Hepatocyte (in vitro differentiated cells): ENCODE measurements around the gene NPLOC4. TPM values are rescaled to one million over a fixed set of nuclear protein-coding genes. Genes with fewer than 3 reads are reported as not detected.
A peak's percentile ranks its signal among the peaks of the same experiment; 100 is the strongest.

Experiments used
- DNase-seq: peaks from one replicate; pipeline ENCODE4 v3.0.0-alpha.2; 2016; ENCODE audit warnings: low spot score
- H2AFZ ChIP-seq: fragments of 200-600 bp; sonication (generic); 2 replicates; pipeline ENCODE4 v1.6.0; 2016; ENCODE audit warnings: antibody characterized with exemption, mild to moderate bottlenecking
- H3K27ac ChIP-seq: fragments of 200-600 bp; sonication (generic); 2 replicates; pipeline ENCODE4 v1.5.1; 2016; ENCODE audit warnings: mild to moderate bottlenecking
- H3K27me3 ChIP-seq: fragments of 200-600 bp; sonication (generic); 2 replicates; pipeline ENCODE4 v1.6.1; 2016
- H3K36me3 ChIP-seq: fragments of 200-600 bp; sonication (generic); replicated peaks from 2 replicates; pipeline ENCODE4 v1.5.1; 2016; ENCODE audit warnings: low read depth; ENCODE audit not compliant: insufficient read depth
- H3K4me1 ChIP-seq: fragments of 200-600 bp; sonication (generic); 2 replicates; pipeline ENCODE4 v1.5.1; 2016; ENCODE audit warnings: mild to moderate bottlenecking, moderate library complexity; ENCODE audit not compliant: insufficient read depth
- H3K4me2 ChIP-seq: fragments of 200-600 bp; sonication (generic); 2 replicates; pipeline ENCODE4 v1.6.0; 2016
- H3K4me3 ChIP-seq: fragments of 200-600 bp; sonication (generic); 2 replicates; pipeline ENCODE4 v1.5.1; 2016; ENCODE audit warnings: mild to moderate bottlenecking
- H3K79me2 ChIP-seq: fragments of 200-600 bp; sonication (generic); 2 replicates; pipeline ENCODE4 v1.6.0; 2017; ENCODE audit warnings: mild to moderate bottlenecking
- H3K9me2 ChIP-seq: fragments of 200-600 bp; sonication (generic); replicated peaks from 2 replicates; pipeline ENCODE4 v1.6.0; 2017; ENCODE audit warnings: mild to moderate bottlenecking; ENCODE audit not compliant: insufficient read depth
- H3K9me3 ChIP-seq: fragments of 200-600 bp; sonication (generic); 2 replicates; pipeline ENCODE4 v1.5.1; 2016; ENCODE audit warnings: low read depth, mild to moderate bottlenecking
- H4K20me1 ChIP-seq: fragments of 200-600 bp; sonication (generic); 2 replicates; pipeline ENCODE4 v1.6.0; 2016; ENCODE audit warnings: mild to moderate bottlenecking; ENCODE audit not compliant: insufficient read depth, poor library complexity, severe bottlenecking
- EZH2 ChIP-seq: fragments of 200-600 bp; sonication (generic); IDR thresholded peaks from 2 replicates; pipeline ENCODE4 v1.6.1; 2016; ENCODE audit warnings: antibody characterized with exemption, mild to moderate bottlenecking, borderline replicate concordance
- EZH2phosphoT487 ChIP-seq: fragments of 200-600 bp; sonication (generic); IDR thresholded peaks from one replicate; pipeline ENCODE4 v1.6.1; 2018; ENCODE audit warnings: antibody characterized with exemption, mild to moderate bottlenecking, low read depth, moderate library complexity; ENCODE audit not compliant: unreplicated experiment, severe bottlenecking
- WGBS: methylation state at CpG from one replicate; pipeline ENCODE4 v1.1.6; 2016; ENCODE audit warnings: low lambda C conversion rate; ENCODE audit errors: missing lambda C conversion rate; 5-methylcytosine and 5-hydroxymethylcytosine counted together
- polyA plus RNA-seq: library from polyadenylated mRNA; unstranded; fragments of >200 nt; fragmentation: Nextera tagmentation; extraction: Ambion mirVana; gene quantifications from 2 replicates; pipeline ENCODE4 v1.2.1, GENCODE V29; 2016
- total RNA-seq: library from RNA; depleted of rRNA; stranded (reverse); fragments of >200 nt; gene quantifications from 2 replicates; pipeline ENCODE4 v1.2.3, GENCODE V29; 2014
- TF ChIP-seq, protein P1 (sequence below): fragments of 200-600 bp; sonication (generic); IDR thresholded peaks from 2 replicates; pipeline ENCODE4 v1.5.1; 2016; ENCODE audit warnings: antibody characterized with exemption, mild to moderate bottlenecking; ENCODE audit not compliant: poor library complexity

Gene NPLOC4
- total and polyA plus RNA-seq, 2 experiments from 2014 or later, result 53.7 to 54.6 TPM

DNA sequence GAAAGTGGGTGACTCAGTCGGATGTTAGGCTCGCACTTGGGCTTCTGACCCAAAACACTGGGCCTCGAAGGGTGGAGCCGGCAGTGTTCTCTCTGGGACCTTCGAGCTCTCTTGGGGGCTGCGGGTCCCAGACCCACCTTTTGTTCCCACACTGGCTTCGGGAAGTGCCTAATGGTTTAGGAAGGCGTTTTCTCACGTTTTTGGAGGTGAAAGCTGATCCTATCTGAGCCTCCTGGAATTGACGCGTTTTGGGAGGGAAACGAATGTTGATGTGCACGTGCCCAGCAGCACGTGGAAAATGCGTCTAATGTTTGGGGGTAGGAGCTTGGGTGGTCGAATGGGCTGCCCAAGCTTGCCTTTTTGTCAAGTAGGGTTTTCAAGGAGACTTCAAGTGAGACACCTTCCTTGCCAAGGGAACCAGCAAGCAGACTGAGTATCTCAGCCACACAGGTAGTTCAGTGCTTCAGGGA, 47.6 kb upstream of the NPLOC4 start:
- 20% methylated on average over 16 of the region's 16 CpGs for WGBS
- peak overlapping the region; percentile 47 for H3K27ac ChIP-seq
- DNase-seq, result no peak
- H3K4me1 ChIP-seq, result peaks cover 18% of the 10 kb centered on the region
- no peak overlapping the region for H2AFZ ChIP-seq
- no peaks in the 10 kb centered on the region for H3K27me3 ChIP-seq
- peak overlapping the region; percentile 93 for H3K4me2 ChIP-seq
- no peaks in the 10 kb centered on the region for H3K36me3 ChIP-seq
- no peaks in the 10 kb centered on the region for H3K9me3 ChIP-seq
- no peaks in the 10 kb centered on the region for H3K9me2 ChIP-seq
- TF ChIP-seq, protein P1, sequence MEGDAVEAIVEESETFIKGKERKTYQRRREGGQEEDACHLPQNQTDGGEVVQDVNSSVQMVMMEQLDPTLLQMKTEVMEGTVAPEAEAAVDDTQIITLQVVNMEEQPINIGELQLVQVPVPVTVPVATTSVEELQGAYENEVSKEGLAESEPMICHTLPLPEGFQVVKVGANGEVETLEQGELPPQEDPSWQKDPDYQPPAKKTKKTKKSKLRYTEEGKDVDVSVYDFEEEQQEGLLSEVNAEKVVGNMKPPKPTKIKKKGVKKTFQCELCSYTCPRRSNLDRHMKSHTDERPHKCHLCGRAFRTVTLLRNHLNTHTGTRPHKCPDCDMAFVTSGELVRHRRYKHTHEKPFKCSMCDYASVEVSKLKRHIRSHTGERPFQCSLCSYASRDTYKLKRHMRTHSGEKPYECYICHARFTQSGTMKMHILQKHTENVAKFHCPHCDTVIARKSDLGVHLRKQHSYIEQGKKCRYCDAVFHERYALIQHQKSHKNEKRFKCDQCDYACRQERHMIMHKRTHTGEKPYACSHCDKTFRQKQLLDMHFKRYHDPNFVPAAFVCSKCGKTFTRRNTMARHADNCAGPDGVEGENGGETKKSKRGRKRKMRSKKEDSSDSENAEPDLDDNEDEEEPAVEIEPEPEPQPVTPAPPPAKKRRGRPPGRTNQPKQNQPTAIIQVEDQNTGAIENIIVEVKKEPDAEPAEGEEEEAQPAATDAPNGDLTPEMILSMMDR, result no peak
- TF ChIP-seq EZH2, result no peak
- TF ChIP-seq EZH2phosphoT487, result no peak
- H4K20me1 ChIP-seq, result peaks cover 15% of the 10 kb centered on the region
- H3K79me2 ChIP-seq, result peaks cover 65% of the 10 kb centered on the region
- peak overlapping the region; percentile 56 for H3K4me3 ChIP-seq

DNA sequence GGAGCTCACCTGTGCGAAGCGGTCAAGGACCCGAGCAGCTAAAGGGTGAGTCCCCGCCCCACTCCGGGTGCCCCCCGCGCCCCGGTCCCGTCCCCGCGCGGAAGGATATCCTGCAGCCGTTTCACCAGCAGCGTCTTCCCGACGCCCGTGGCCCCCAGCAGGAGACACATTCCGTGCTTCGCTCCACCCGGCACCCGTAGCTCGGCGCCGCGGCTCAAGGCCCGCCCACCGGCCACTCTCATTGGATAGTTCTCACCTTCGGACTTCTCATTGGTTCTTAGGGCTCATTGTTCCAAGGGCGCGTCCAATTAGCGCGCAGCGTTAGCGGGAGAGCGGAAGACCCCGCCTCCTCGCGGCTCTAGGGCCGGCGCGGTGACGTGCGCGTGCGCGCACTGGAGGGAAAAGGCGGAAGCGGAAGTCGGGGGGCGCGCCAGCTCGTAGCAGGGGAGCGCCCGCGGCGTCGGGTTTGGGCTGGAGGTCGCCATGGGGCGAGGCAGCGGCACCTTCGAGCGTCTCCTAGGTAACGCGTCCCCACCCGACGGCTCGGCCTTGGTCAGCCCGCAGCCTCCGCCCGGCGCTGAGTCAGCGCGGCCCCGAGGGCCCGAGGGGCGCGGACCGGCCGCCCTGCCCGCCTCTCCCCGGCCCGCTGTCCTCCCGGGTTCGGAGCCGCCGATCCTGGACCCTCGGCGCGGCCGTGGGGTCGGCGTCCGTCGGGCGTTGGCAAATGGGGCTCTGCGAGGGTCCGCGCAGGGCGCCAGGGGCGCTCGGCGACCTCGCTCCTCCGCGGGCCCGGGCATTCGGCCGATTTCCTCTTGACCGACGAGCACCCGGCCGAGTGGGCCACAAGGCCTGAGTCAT, 46.9 kb upstream of the NPLOC4 start, which contains the start of the genes ARL16 and HGS:
Gene ARL16, minus strand, starts transcription at position 214 of the 858 bp plus-strand sequence. Its CDS starts 44 bp downstream, at position 170.
Gene HGS, plus strand, starts transcription at position 428 of the 858 bp plus-strand sequence. Its CDS starts 56 bp downstream, at position 484.
- Histone ChIP-seq H3K27ac (peak within 1 kb of the TSS; percentile 81), H3K4me3 (peak within 1 kb of the TSS; percentile 56), H3K79me2 (peaks cover 65% of the 10 kb centered on the region), H3K4me1 (peaks cover 18% of the 10 kb centered on the region), H3K4me2 (peak within 1 kb of the TSS; percentile 97), H4K20me1 (peaks cover 15% of the 10 kb centered on the region), H3K27me3 (no peaks in the 10 kb centered on the region), H2AFZ (peak within 1 kb of the TSS; percentile 64), H3K36me3 (no peaks in the 10 kb centered on the region), H3K9me2 (no peaks in the 10 kb centered on the region), H3K9me3 (no peaks in the 10 kb centered on the region)
- no peak for TF ChIP-seq EZH2
- TF ChIP-seq EZH2phosphoT487, result no peak
- TF ChIP-seq, protein P1, result no peak
- WGBS, result 1% methylated on average over 84 of the region's 112 CpGs
- DNase-seq, result peak; percentile 99

DNA sequence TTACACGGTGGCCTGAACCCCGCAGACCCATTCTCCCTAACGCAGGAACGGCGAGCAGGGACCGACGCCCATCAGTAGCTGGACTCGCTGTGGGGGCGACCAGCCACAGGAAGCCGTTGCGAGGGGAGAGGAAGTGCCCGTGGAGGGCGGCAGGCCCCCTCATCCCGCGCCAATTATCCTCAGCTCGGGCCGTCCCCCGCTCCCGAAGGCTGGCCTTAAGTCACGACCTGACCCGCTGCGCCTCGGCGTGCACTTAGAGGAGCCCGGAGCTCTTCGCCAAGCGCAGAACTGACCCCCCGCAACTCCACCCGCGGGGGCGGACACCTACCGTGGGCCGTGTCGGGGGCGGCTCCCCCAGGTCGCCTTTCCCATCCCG, 46.3 kb upstream of the NPLOC4 start:
- peak overlapping the region; percentile 64 for H2AFZ ChIP-seq
- TF ChIP-seq, protein P1, result no peak
- TF ChIP-seq EZH2phosphoT487, result no peak
- TF ChIP-seq EZH2, result no peak
- H3K4me2 ChIP-seq, result peak overlapping the region; percentile 97
- peaks cover 65% of the 10 kb centered on the region for H3K79me2 ChIP-seq
- H3K9me3 ChIP-seq, result no peaks in the 10 kb centered on the region
- H3K27ac ChIP-seq, result peak overlapping the region; percentile 81
- H3K27me3 ChIP-seq, result no peaks in the 10 kb centered on the region
- peaks cover 15% of the 10 kb centered on the region for H4K20me1 ChIP-seq
- H3K4me3 ChIP-seq, result peak overlapping the region; percentile 52
- no peaks in the 10 kb centered on the region for H3K36me3 ChIP-seq
- peaks cover 18% of the 10 kb centered on the region for H3K4me1 ChIP-seq
- DNase-seq, result no peak
- 6% methylated on average over 18 of the region's 37 CpGs for WGBS
- H3K9me2 ChIP-seq, result no peaks in the 10 kb centered on the region
